Esophagus squamous epithelium (tissue), 5 donors: ENCODE data around the gene ANKS1A. TPM values are rescaled to one million over a fixed set of nuclear protein-coding genes. Genes with fewer than 3 reads are reported as not detected.

ENCODE experiments used
- DNase-seq: peaks from one replicate; lab custom pipeline; 2025; lab: John Stamatoyannopoulos, UW
- H3K27ac ChIP-seq, 4 donors: fragments of 200-600 bp; sonication (generic); one replicate each; pipeline ENCODE4 v1.5.1; 2016 to 2019; ENCODE audit warnings: mild to moderate bottlenecking in 1 of 4
- H3K27me3 ChIP-seq, 4 donors: fragments of 200-600 bp; sonication (generic); 1 replicate in 3 of 4; 2 replicates in 1 of 4; pipeline versions ENCODE4 v1.5.1 to v1.6.0; 2017 to 2021; ENCODE audit warnings: antibody characterized with exemption in 1 of 4
- H3K36me3 ChIP-seq, 3 donors: fragments of 200-600 bp; sonication (generic); one replicate each; pipeline ENCODE4 v1.5.1; 2016 to 2019
- H3K4me1 ChIP-seq, 3 donors: fragments of 200-600 bp; sonication (generic); one replicate each; pipeline ENCODE4 v1.5.1; 2017 to 2019
- H3K4me3 ChIP-seq, 4 donors: fragments of 200-600 bp; sonication (generic); 1 replicate in 3 of 4; 2 replicates in 1 of 4; pipeline ENCODE4 v1.5.1; 2016 to 2019; ENCODE audit warnings: mild to moderate bottlenecking in 2 of 4, moderate library complexity in 1 of 4
- H3K9me3 ChIP-seq, 3 donors: fragments of 200-600 bp; sonication (generic); one replicate each; pipeline ENCODE4 v1.5.1; 2016 to 2019
- CTCF ChIP-seq, 6 experiments: fragments of 450-650 bp in 4 of 6; fragments of 200-600 bp in 2 of 6; sonication (generic) in 2 of 6; IDR thresholded peaks; one replicate each; pipeline ENCODE4 v1.5.1; 2016 to 2019; ENCODE audit warnings: antibody characterized with exemption in 6 of 6, mild to moderate bottlenecking in 4 of 6, moderate library complexity in 4 of 6
- POLR2A ChIP-seq, 4 donors: fragments of 450-650 bp; IDR thresholded peaks; one replicate each; pipeline ENCODE4 v1.6.1; 2017; ENCODE audit warnings: antibody characterized with exemption in 4 of 4, mild to moderate bottlenecking in 4 of 4, moderate library complexity in 3 of 4
- WGBS, 2 donors: methylation state at CpG; one replicate each; pipeline ENCODE4 v1.1.5; 2018; 5-methylcytosine and 5-hydroxymethylcytosine counted together
- intact Hi-C: fragments of 100-400 bp; cut with DNase I; formaldehyde crosslinking; loops from one replicate; pipeline ENCODE4 v1.15.0; 2022
- total RNA-seq, 4 donors: library from RNA; depleted of rRNA; stranded (reverse); fragments of >200 nt; gene quantifications; one replicate each; pipeline ENCODE4 v1.1.0, GENCODE V29; 2016
- donor health status: DM: yes; HTN: yes; CAD: no.

Gene ANKS1A
- total RNA-seq, 4 donors from 2014 or later: 12.6 to 27.1 (median 17.5) TPM

- DNase-seq: no peak
- Histone ChIP-seq H3K4me3 (no peak overlapping the region), H3K36me3 (no peaks in the 10 kb centered on the region), H3K27me3 (no peaks in the 10 kb centered on the region), H3K9me3 (no peaks in the 10 kb centered on the region), H3K27ac (no peak overlapping the region), H3K4me1 (peaks cover 0 to 5% (median 0%) of the 10 kb centered on the region in 3 donors)
- TF ChIP-seq CTCF (IDR thresholded peaks at IDR 0.05) (no peak), POLR2A (IDR thresholded peaks at IDR 0.05) (no peak)
- WGBS, 2 donors: 86 to 89% methylated on average over 6 of the region's 6 CpGs
- intact Hi-C loops: no loop called here
Measured at GRCh38 chr6:34909320-34909883, 20.3 kb downstream of the ANKS1A start.

GRCh38 chr6:34911822-34912221 is 22.8 kb downstream of the ANKS1A start:
- WGBS, 2 donors: 89 to 90% methylated on average over 5 of the region's 5 CpGs

GRCh38 chr6:34912715-34913464 is 23.8 kb downstream of the ANKS1A start:
- 44 to 69% methylated on average over 3 of the region's 3 CpGs for WGBS, 2 donors
- TF ChIP-seq CTCF (IDR thresholded peaks at IDR 0.05) (no peak), POLR2A (IDR thresholded peaks at IDR 0.05) (no peak)
- Histone ChIP-seq H3K27ac (no peak overlapping the region), H3K4me1 (peaks cover 0 to 9% (median 5%) of the 10 kb centered on the region in 3 donors), H3K27me3 (no peaks in the 10 kb centered on the region), H3K36me3 (no peaks in the 10 kb centered on the region), H3K9me3 (no peaks in the 10 kb centered on the region), H3K4me3 (no peak overlapping the region)
- no peak for DNase-seq
- intact Hi-C loops: no loop called here

More at GRCh38 chr6:34911822-34912221, 22.8 kb downstream of the ANKS1A start:
- intact Hi-C loops: no loop called here
- no peaks in the 10 kb centered on the region for H3K36me3 ChIP-seq
- peaks cover 0 to 5% (median 2%) of the 10 kb centered on the region in 3 donors for H3K4me1 ChIP-seq
- H3K4me3 ChIP-seq: no peak overlapping the region
- no peaks in the 10 kb centered on the region for H3K9me3 ChIP-seq
- no peaks in the 10 kb centered on the region for H3K27me3 ChIP-seq
- no peak for TF ChIP-seq CTCF (IDR thresholded peaks at IDR 0.05)
- TF ChIP-seq POLR2A (IDR thresholded peaks at IDR 0.05): no peak
- no peak overlapping the region for H3K27ac ChIP-seq
- no peak for DNase-seq

- Histone ChIP-seq H3K4me3 (no peak overlapping the region), H3K27ac (no peak overlapping the region), H3K36me3 (no peaks in the 10 kb centered on the region), H3K4me1 (peaks cover 0 to 9% (median 5%) of the 10 kb centered on the region in 3 donors), H3K9me3 (no peaks in the 10 kb centered on the region), H3K27me3 (no peaks in the 10 kb centered on the region)
- DNase-seq: no peak
- intact Hi-C loops: no loop called here
- no peak for TF ChIP-seq POLR2A (IDR thresholded peaks at IDR 0.05)
- TF ChIP-seq CTCF (IDR thresholded peaks at IDR 0.05): no peak
- 87 to 92% methylated on average over 4 of the region's 4 CpGs for WGBS, 2 donors
Measured at GRCh38 chr6:34914358-34914757, 25.3 kb downstream of the ANKS1A start.

- no peaks in the 10 kb centered on the region for H3K9me3 ChIP-seq
- H3K27ac ChIP-seq: peak overlapping the region in 1 of 4 donors; percentile 11
- H3K27me3 ChIP-seq: no peaks in the 10 kb centered on the region
- WGBS, 2 donors: 79 to 88% methylated on average over 4 of the region's 4 CpGs
- no peaks in the 10 kb centered on the region for H3K36me3 ChIP-seq
- DNase-seq: no peak
- peaks cover 0 to 9% (median 3%) of the 10 kb centered on the region in 3 donors for H3K4me1 ChIP-seq
- no peak overlapping the region for H3K4me3 ChIP-seq
- intact Hi-C loops: no loop called here
- TF ChIP-seq POLR2A (IDR thresholded peaks at IDR 0.05) (no peak), CTCF (IDR thresholded peaks at IDR 0.05) (no peak)
Measured at GRCh38 chr6:34916348-34916967, 27.4 kb downstream of the ANKS1A start.
